ENCODE measurements around the gene LRRC34.

Gene LRRC34

GRCh38 chr3:169813278-169813677, 574 bp upstream of the LRRC34 start:
- no peak for DNase-seq

GRCh38 chr3:169811631-169812331, 923 bp downstream of the LRRC34 start:
- DNase-seq = peak; percentile 47

DNA sequence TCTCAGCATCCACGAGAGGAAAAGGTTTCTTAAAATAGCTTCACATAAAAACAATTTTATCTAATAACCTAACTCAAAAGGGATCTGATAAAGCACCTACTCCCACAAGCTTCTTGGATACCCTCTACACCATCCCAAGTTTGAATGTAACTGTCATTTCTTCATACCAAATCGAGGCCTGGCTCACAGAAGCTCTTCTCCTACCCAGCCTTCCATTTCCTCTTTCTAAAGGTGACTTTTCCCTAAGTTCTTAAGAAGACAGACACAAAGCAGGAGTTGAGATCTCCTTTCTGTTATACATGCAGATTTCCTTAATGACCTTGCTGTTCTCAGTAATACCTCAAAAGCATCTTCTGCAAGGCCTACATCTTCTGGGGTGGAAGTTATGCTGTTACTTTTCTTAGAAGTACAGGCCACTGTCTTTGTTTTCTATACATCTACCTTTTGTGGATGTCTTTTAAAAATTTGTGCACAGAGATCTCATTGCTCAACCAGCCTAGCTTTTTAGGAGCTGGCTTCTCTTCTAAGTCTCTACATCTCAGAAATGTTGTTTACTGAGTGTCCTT, 3.4 kb downstream of the LRRC34 start:
- DNase-seq = peak; percentile 24

GRCh38 chr3:169804681-169805080, 8.0 kb downstream of the LRRC34 start:
- no peak for DNase-seq

DNA sequence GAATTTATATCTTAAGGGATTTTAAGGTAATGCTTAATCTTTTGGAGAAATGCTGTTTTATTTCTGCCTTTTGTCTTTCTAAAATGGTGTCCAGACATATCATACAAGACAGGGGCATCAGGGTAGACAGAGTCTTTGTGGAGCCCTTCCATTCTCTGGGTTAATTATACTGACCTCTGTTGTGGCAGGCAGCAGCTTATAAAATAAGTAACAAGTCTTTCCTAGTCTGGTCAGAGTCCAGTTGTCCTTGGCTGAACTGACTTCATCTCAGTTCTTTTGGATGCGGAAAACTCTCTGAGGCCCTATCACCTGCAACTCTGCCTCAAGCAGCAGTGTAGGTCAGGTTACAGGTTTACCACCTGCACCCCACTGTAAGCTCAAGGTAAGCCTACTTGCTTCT, 20.3 kb downstream of the LRRC34 start:
- no peak for DNase-seq

DNA sequence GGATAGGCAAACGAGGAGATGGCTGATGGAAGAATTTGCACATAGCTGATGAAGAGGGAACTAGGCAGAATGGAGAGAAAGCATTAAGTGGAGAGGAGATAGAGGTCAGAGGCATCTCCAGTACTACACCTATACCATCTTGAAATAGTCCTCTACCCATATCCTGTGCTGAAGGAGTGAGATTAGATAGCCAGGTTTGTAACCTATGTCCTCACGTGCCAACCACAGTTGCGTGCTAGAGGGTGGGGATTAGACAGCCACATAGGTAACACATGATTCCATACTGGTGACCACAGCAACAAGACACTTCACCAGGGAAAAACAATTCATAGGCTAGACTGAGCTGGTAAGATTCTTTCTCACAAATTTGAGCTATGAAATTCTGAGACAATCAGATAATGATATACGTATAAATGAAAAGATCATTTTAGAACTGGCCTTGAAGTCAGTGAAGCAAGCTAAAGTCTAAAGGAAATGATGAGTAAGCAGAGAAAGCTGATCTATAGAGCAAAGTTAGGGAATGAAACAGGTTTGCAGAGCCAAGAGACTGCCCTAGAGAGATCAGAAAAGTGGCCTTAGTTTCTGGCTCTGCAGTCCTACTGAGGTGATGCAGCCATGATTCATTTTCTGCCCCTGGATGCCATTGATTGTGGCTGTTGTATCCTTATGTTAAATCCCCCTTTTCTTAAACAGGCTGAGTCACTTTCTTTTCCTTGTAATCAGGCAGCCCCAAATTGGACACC, 21.8 kb downstream of the LRRC34 start:
- DNase-seq = no peak

- DNase-seq = no peak
Measured at GRCh38 chr3:169790219-169790618, 22.5 kb downstream of the LRRC34 start.

DNA sequence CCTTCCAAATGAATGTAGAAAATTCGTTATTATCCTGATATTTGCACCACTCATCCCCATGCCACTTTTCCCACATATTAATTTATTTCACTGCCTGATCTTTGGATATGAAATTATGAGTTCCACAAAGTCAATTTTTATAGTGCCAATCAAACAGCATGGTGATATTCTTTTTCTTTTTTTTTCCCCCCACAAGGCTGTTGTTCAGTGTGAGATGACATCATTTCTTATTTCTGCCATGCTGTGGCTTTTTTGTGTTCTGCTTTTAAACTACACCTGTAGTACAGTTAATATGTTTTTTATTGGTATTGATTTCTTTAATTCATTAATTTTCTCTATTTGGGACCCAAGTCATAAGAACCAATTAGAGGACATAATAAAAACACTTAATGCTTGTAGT, 24.9 kb downstream of the LRRC34 start:
- DNase-seq = no peak

DNA sequence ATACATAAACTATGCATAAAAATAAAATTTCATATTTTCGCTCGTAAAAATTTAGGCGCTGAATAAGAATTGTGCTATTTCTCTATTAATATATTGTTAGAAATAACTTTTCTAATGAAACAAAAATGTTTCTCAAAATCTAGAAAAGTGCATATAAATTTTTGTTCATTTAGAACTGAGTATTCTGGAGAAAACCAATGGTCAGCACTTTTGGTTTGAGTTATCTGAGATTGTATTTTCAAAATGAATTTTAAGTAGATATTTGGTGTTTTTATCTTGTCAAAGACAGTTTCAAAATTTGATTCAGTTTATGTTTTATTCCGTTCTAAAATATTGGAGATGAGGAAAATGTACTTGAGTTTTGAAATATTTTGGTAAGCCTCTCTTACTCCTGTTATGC, 25.6 kb downstream of the LRRC34 start:
- no peak for DNase-seq

- no peak for DNase-seq
Measured at GRCh38 chr3:169781209-169781855, 31.4 kb downstream of the LRRC34 start.

DNA sequence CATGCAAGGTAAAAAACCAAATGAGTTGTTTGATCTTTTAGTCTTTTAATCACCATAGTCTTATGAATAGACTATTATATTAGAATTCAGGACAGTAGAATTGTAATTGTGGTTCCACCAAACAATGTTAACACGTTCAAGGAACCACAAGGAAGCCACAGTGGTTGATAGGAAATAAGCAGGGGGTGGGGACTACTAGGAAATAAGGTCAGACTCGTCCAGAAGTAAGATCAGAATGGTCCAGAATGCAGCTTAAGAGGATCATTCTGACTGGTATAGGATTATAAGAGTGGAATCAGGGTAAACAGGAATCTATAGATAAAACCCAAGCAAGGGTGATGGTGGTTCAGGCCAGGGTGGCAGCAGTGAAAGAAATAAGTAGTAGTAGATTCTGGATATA, 32.0 kb downstream of the LRRC34 start:
- DNase-seq = no peak

DNA sequence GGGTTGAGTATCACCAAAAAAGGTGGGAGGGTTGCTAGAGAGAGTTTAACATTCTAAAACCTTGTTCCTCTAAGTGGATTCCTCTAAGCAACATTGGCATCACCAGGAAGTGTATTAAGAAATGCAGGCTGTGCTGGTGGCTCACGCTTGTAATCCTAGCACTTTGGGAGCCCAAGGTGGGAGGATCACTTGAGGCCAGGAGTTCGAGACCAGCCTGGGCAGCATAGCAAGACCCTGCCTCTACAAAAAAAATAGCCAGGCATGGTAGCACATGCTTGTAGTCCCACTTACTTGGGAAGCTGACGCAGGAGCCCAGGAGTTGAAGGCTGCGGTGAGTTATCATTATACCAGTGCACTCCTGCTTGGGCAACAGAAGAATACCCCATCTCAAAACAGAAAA, 34.9 kb downstream of the LRRC34 start:
- no peak for DNase-seq

DNA sequence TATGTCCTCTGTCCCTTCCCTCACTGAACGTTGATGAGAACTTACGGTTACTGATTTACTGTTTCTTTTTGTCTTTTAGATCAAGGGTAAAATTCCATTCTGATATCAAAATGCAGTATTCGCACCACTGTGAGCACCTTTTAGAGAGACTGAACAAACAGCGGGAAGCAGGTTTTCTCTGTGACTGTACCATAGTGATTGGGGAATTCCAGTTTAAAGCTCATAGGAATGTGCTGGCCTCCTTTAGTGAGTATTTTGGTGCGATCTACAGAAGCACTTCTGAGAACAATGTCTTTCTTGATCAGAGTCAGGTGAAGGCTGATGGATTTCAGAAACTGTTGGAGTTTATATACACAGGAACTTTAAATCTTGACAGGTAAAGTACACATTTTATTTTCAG, 38.5 kb downstream of the LRRC34 start:
- DNase-seq = no peak

DNA sequence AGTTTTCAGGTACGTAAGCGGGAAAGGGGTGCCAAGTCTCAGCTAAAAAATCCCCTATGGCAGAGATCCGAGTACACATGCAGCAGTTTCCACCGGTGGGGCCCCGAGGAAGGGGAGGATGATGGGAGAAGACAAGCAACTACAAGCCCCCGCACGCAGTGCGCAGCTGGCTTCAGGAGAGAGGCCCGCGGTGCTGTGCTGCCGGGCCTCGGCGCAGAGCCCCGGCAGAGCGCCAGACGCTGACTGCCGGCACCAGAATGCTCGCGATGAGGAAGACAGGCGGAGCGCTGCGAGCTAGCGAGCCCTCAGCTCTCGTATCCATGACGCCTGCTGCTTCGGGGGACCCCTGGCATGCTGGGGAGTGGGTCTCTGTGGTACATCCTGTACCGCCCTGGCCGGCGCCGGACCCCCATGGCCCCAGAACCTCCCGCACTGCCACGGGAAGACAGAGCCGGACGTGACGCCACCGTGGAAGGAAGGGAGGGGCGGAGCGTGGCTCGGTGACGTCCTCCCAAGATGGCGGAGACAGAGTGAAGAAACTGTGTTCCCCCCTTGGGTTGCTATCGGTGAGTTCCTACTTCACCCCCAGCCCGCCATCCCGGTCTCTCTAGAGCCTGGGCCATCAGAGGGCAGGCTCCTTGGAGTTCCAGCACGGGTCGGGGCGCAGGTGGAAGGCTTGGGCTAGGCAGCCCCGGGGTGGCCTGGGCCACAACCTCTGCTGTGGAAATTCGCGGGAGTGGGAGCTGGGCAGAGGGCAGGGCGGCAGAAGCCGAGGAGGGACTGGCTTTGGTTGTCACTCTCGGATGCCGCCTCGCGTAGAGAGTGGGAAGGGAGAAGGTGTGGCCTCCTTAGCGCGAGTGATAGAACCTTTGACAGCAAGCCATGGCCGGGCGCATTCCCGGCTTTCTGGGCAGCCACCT, 39.5 kb downstream of the LRRC34 start, which contains the start of gene MYNN:
Gene MYNN (plus strand): TSS at position 500 of the 920 bp plus-strand sequence. CDS start 900 bp downstream, outside the sequence.
- peak; percentile 71 for DNase-seq

- peak; percentile 56 for DNase-seq
Measured at GRCh38 chr3:169772305-169772896, 40.3 kb downstream of the LRRC34 start.

GRCh38 chr3:169771497-169772304, 41.0 kb downstream of the LRRC34 start:
- DNase-seq = peak; percentile 84

DNA sequence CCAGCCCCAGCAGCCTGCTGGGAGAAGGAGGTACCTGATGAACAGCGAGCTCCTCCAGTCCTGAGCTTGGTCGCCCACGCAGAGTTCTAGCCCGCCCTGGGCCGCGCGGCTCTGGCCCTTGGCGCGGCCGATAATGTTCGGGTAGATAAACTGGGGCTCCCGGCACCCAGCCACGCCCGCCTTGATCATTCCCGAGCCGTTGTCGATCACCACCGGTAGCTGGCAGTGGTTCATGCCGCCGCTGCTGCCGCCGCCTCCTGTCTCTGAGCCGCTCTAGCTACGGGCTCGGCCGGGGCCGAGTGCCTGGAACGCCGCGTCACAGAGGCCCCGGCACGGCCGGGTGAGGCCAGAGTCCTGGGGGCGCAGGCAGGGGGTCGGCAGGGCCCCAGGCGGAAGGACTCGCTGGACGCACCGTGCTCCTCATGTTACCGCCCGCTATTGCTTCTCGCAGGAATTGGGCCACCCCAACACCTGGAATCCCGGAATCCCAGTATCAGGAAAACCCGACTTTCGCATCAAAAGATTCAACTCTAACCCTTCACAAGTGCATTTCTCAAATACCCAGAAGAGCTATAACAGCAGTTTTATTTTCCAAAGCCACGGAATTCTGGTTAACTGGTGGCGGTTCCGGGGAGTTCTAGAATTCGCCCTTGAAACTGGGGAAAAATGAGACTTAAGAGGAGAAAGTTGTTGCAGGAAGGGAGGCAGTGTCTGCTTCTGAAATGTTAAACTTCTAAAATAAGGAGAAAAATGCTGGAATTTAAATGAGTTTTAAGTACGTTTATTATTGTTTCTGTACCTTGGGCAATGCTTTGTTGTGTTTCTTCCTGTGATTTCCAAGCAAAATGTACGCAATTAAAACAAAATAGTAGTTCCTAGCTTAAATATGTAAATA, 43.2 kb downstream of the LRRC34 start, which contains the start of gene ACTRT3:
Gene ACTRT3 (minus strand): TSS at position 275 of the 895 bp plus-strand sequence. CDS start 41 bp downstream, at position 234.
- no peak for DNase-seq

DNA sequence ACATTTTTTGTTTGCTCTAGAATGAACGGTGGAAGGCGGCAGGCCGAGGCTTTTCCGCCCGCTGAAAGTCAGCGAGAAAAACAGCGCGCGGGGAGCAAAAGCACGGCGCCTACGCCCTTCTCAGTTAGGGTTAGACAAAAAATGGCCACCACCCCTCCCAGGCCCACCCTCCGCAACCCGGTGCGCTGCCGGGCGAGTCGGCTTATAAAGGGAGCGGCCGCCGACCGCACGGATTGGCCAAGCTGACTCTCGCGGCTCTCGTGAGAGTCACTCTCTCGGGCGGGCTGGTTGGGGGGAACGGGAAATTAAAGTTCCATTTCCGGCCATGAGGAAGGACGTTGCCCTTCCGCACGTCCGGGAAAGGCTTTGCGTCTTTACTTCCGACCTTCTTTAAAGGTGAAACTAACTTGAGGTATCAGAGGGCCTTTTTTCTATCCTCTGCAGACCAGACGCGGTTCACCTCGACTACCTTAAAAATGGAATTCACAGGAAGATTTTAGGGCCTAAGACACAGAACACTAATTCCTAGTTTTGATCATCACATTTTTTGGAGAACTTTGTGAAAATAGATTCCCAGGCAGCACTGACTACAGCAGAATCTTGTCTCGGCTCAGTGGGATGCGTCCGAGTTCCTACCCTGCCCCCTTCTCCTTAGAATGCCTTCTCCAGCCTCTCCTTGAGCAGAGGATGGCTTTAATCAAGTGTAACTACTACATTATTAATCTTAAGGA, 47.7 kb downstream of the LRRC34 start, which contains the start of gene TERC:
Gene TERC (minus strand): TSS at position 179 of the 731 bp plus-strand sequence.
- peak; percentile 71 for DNase-seq

- peak; percentile 64 for DNase-seq
Measured at GRCh38 chr3:169764312-169764881, 48.3 kb downstream of the LRRC34 start.

Measured in GF-D8 (cell line).